CD14-positive monocyte (primary cell): Measurements from ENCODE around the gene INO80. TPM values are rescaled to one million over a fixed set of nuclear protein-coding genes. Genes with fewer than 3 reads are reported as not detected.

ENCODE experiments used
- DNase-seq, 3 donors: peaks; one replicate each; pipeline ENCODE4 v3.0.0-alpha.2; 2011 to 2022
- H2AFZ ChIP-seq: 2 replicates; pipeline ENCODE4 v1.6.0; 2012; ENCODE audit warnings: mild to moderate bottlenecking, low read depth, low read length, inconsistent platforms; ENCODE audit not compliant: insufficient read depth, poor library complexity, severe bottlenecking
- H3K27ac ChIP-seq, 2 donors: 1 replicate in 1 of 2; 2 replicates in 1 of 2; pipeline ENCODE4 v1.5.1; 2012 to 2013; ENCODE audit warnings: low read length in 2 of 2, control low read depth in 1 of 2, inconsistent platforms in 1 of 2, low read depth in 1 of 2, mild to moderate bottlenecking in 1 of 2
- H3K27me3 ChIP-seq, 2 donors: one replicate each; pipeline versions ENCODE4 v1.6.0 to v1.6.1; 2011 to 2013; ENCODE audit warnings: low read length in 2 of 2; ENCODE audit not compliant: control insufficient read depth in 2 of 2, insufficient read depth in 2 of 2
- H3K36me3 ChIP-seq, 2 donors: replicated peaks in 1 of 2; 1 replicate in 1 of 2; 2 replicates in 1 of 2; pipeline versions ENCODE4 v1.5.1 to v1.6.1; 2012 to 2013; ENCODE audit warnings: low read length in 2 of 2, control low read depth in 1 of 2, inconsistent platforms in 1 of 2, mild to moderate bottlenecking in 1 of 2; ENCODE audit not compliant: insufficient read depth in 2 of 2, control insufficient read depth in 1 of 2
- H3K4me1 ChIP-seq, 2 donors: 1 replicate in 1 of 2; 2 replicates in 1 of 2; pipeline versions ENCODE4 v1.5.1 to v1.6.1; 2012 to 2013; ENCODE audit warnings: low read length in 2 of 2, control low read depth in 1 of 2, inconsistent platforms in 1 of 2, mild to moderate bottlenecking in 1 of 2, moderate library complexity in 1 of 2; ENCODE audit not compliant: insufficient read depth in 2 of 2, control insufficient read depth in 1 of 2
- H3K4me2 ChIP-seq: replicated peaks from 2 replicates; pipeline ENCODE3; 2012; ENCODE audit warnings: low read length, moderate library complexity, mild to moderate bottlenecking; ENCODE audit not compliant: poor library complexity, severe bottlenecking; ENCODE audit errors: extremely low read depth
- H3K4me3 ChIP-seq, 3 experiments: fragments of 200-600 bp in 1 of 3; sonication (generic) in 1 of 3; replicated peaks in 1 of 3; 1 replicate in 2 of 3; 2 replicates in 1 of 3; pipeline ENCODE4 v1.5.1; 2011 to 2013; ENCODE audit warnings: low read length in 3 of 3, mild to moderate bottlenecking in 3 of 3, control low read depth in 2 of 3, low read depth in 2 of 3, inconsistent platforms in 1 of 3, moderate library complexity in 1 of 3
- H3K79me2 ChIP-seq: 2 replicates; pipeline ENCODE4 v1.6.0; 2012; ENCODE audit warnings: mild to moderate bottlenecking, control low read depth, inconsistent platforms, low read length, moderate library complexity; ENCODE audit not compliant: insufficient read depth
- H3K9ac ChIP-seq: 2 replicates; pipeline ENCODE4 v1.6.0; 2017; ENCODE audit warnings: low read length, mild to moderate bottlenecking; ENCODE audit not compliant: insufficient read depth, poor library complexity, severe bottlenecking
- H3K9me3 ChIP-seq, 2 donors: replicated peaks in 1 of 2; 1 replicate in 1 of 2; 2 replicates in 1 of 2; pipeline versions ENCODE4 v1.5.1 to v1.6.1; 2012 to 2013; ENCODE audit warnings: low read length in 2 of 2, control low read depth in 1 of 2; ENCODE audit not compliant: control insufficient read depth in 1 of 2, insufficient read depth in 1 of 2
- H4K20me1 ChIP-seq: 2 replicates; pipeline ENCODE4 v1.6.0; 2012; ENCODE audit warnings: mild to moderate bottlenecking, low read length, control low read depth, moderate library complexity; ENCODE audit not compliant: insufficient read depth
- H3K27ac Mint-ChIP-seq, 7 donors: one replicate each; pipeline ENCODE4 v1.8.0; 2020; ENCODE audit warnings: mild to moderate bottlenecking in 7 of 7, mixed read lengths in 7 of 7, moderate library complexity in 6 of 7, inconsistent platforms in 2 of 7
- H3K27me3 Mint-ChIP-seq, 3 donors: one replicate each; pipeline ENCODE4 v1.8.0; 2021 to 2022; ENCODE audit warnings: low read depth in 3 of 3, mild to moderate bottlenecking in 3 of 3, mixed read lengths in 3 of 3, moderate library complexity in 3 of 3, inconsistent platforms in 1 of 3
- H3K36me3 Mint-ChIP-seq, 2 donors: one replicate each; pipeline ENCODE4 v1.8.0; 2020; ENCODE audit warnings: mixed read lengths in 2 of 2, inconsistent platforms in 1 of 2, mild to moderate bottlenecking in 1 of 2
- H3K4me1 Mint-ChIP-seq: one replicate; pipeline ENCODE4 v1.8.0; 2020; ENCODE audit warnings: mild to moderate bottlenecking, mixed read lengths
- H3K4me3 Mint-ChIP-seq, 2 donors: one replicate each; pipeline ENCODE4 v1.8.0; 2020; ENCODE audit warnings: mild to moderate bottlenecking in 2 of 2, mixed read lengths in 2 of 2, moderate library complexity in 1 of 2
- H3K9me3 Mint-ChIP-seq, 7 donors: one replicate each; pipeline ENCODE4 v1.8.0; 2020 to 2022; ENCODE audit warnings: mixed read lengths in 7 of 7, mild to moderate bottlenecking in 6 of 7, moderate library complexity in 6 of 7, inconsistent platforms in 2 of 7
- CTCF ChIP-seq: fragments of 200-600 bp; IDR thresholded peaks from one replicate; pipeline ENCODE4 v1.8.0; 2022; ENCODE audit warnings: antibody characterized with exemption, mild to moderate bottlenecking
- WGBS: methylation state at CpG from one replicate; pipeline ENCODE4 v1.1.5; 2013; ENCODE audit warnings: missing lambda C conversion rate; ENCODE audit not compliant: insufficient coverage; 5-methylcytosine and 5-hydroxymethylcytosine counted together
- intact Hi-C, 2 donors: fragments of 100-400 bp; cut with micrococcal nuclease; formaldehyde crosslinking; loops; one replicate each; pipeline versions ENCODE4 v1.15.0 to v1.15.1; 2023
- polyA plus RNA-seq, 3 donors: library from polyadenylated mRNA; depleted of rRNA in 1 of 3; unstranded in 2 of 3; stranded (reverse) in 1 of 3; fragments of 300-500 nt in 2 of 3; fragments of >200 nt in 1 of 3; fragmentation: Illumina TruSeq in 2 of 3; gene quantifications; 1 replicate in 2 of 3; 2 replicates in 1 of 3; pipeline ENCODE4 v1.2.3, GENCODE V29; 2012 to 2021

Gene INO80
- polyA plus RNA-seq, 3 donors: 2.3 to 13.1 (median 2.4) TPM

GRCh38 chr15:41056810-41057209, 59.3 kb downstream of the INO80 start:
- H3K4me3 Mint-ChIP-seq: no peak overlapping the region
- WGBS: 89% methylated on average over 1 of the region's 2 CpGs
- H3K9me3 ChIP-seq: peaks cover 0 to 2% of the 10 kb centered on the region in 2 donors

DNA sequence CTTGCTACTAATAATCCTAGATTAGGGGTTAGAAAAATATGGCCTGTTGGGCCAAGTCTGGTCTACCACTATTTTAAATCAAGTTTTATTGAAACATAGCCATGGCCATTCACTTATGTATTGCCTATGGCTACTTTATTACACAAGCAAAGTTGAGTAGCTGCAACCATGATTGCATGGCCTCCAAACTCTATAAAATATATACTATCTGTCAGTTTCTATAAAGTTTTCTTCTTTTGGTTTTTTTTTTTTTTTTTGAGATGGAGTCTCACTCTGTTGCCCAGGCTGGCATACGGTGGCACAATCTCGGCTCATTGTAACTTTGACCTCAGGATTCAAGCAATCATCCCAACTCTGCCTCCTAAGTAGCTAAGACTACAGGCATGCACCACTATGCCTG, 60.4 kb downstream of the INO80 start:
- H3K4me3 Mint-ChIP-seq: no peak overlapping the region
- no CpG with 5 or more reads among the region's 2 CpGs for WGBS
- H3K27me3 Mint-ChIP-seq: no peaks in the 10 kb centered on the region
- peaks cover 84 to 96% of the 10 kb centered on the region in 2 donors for H3K36me3 Mint-ChIP-seq
- Histone ChIP-seq H2AFZ (no peak overlapping the region), H3K9me3 (no peaks in the 10 kb centered on the region), H3K4me2 (no peak overlapping the region), H3K27me3 (no peaks in the 10 kb centered on the region), H3K36me3 (peaks cover 89 to 99% of the 10 kb centered on the region in 2 donors), H4K20me1 (no peaks in the 10 kb centered on the region), H3K4me3 (no peak overlapping the region), H3K9ac (no peak overlapping the region), H3K4me1 (no peaks in the 10 kb centered on the region), H3K27ac (no peak overlapping the region), H3K79me2 (no peaks in the 10 kb centered on the region)
- no peak for DNase-seq
- H3K4me1 Mint-ChIP-seq: no peaks in the 10 kb centered on the region
- H3K9me3 Mint-ChIP-seq: peaks cover 0 to 2% (median 0%) of the 10 kb centered on the region in 7 donors
- intact Hi-C loops: loop anchor here in 1 of 2 donors (10.0 kb wide), 1 partner anchor 1379 kb away; no protein-coding TSS in a partner anchor
- TF ChIP-seq CTCF: no peak
- H3K27ac Mint-ChIP-seq: no peak overlapping the region

More at GRCh38 chr15:41056810-41057209, 59.3 kb downstream of the INO80 start:
- no peak for DNase-seq
- Mint-ChIP-seq H3K9me3 (peaks cover 0 to 5% (median 2%) of the 10 kb centered on the region in 7 donors), H3K36me3 (peaks cover 82 to 95% of the 10 kb centered on the region in 2 donors), H3K27me3 (no peaks in the 10 kb centered on the region), H3K27ac (peak overlapping the region in 1 of 7 donors; percentile 2), H3K4me1 (no peaks in the 10 kb centered on the region)
- Histone ChIP-seq H3K4me2 (no peak overlapping the region), H3K27me3 (no peaks in the 10 kb centered on the region), H3K27ac (no peak overlapping the region), H3K79me2 (no peaks in the 10 kb centered on the region), H3K4me3 (no peak overlapping the region), H3K36me3 (peaks cover 87 to 97% of the 10 kb centered on the region in 2 donors), H2AFZ (no peak overlapping the region), H3K9ac (no peak overlapping the region), H4K20me1 (no peaks in the 10 kb centered on the region), H3K4me1 (no peaks in the 10 kb centered on the region)
- intact Hi-C loops: loop anchor here in 1 of 2 donors (10.0 kb wide), 1 partner anchor 1378 kb away; no protein-coding TSS in a partner anchor
- no peak for TF ChIP-seq CTCF
